GM10248 (cell line): ENCODE measurements around the gene TLCD4.

ENCODE experiments used
- CTCF ChIA-PET: fragments of 300-600 bp; sonication (Branson Sonifier 250); formaldehyde crosslinking; extraction: SDS; loops from one replicate; lab custom pipeline; 2021; ENCODE audit warnings: antibody characterized with exemption; lab: Yijun Ruan, JAX
- POLR2A ChIA-PET: fragments of 350-650 bp; sonication (Branson Sonifier 250); formaldehyde crosslinking; extraction: SDS; loops from one replicate; lab custom pipeline; 2020; ENCODE audit warnings: antibody characterized with exemption; lab: Yijun Ruan, JAX
- DNase-seq: peaks from one replicate; pipeline ENCODE4 v3.0.0; 2012; ENCODE audit errors: extremely low spot score
- TF ChIP-seq, protein P1 (sequence below): IDR thresholded peaks from 2 replicates; pipeline ENCODE4 v1.5.1; 2012; ENCODE audit warnings: mild to moderate bottlenecking, low read depth; ENCODE audit errors: extremely low read depth, missing control alignments, control extremely low read depth

Gene TLCD4

DNA sequence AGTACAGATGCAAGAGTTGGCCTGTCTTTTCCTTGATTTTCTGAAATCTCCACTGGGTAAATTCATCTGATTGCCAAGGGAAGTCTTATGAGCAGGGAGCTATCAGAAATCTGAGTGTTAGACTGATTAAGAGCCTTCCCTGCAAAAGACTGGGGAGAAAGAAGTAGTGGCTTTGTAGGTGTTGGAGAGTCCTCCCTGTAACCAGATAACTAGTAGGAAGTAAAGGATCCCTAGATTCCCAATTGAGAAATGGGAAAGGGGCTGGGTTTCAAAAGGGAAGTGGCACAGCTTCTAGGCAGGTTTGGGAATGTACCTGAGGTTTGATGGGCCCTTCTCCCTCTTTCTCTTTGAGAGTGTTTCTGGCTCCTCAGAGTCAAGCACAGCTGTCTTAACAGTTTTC is 2.1 kb downstream of the TLCD4 start:
- TF ChIP-seq, protein P1, sequence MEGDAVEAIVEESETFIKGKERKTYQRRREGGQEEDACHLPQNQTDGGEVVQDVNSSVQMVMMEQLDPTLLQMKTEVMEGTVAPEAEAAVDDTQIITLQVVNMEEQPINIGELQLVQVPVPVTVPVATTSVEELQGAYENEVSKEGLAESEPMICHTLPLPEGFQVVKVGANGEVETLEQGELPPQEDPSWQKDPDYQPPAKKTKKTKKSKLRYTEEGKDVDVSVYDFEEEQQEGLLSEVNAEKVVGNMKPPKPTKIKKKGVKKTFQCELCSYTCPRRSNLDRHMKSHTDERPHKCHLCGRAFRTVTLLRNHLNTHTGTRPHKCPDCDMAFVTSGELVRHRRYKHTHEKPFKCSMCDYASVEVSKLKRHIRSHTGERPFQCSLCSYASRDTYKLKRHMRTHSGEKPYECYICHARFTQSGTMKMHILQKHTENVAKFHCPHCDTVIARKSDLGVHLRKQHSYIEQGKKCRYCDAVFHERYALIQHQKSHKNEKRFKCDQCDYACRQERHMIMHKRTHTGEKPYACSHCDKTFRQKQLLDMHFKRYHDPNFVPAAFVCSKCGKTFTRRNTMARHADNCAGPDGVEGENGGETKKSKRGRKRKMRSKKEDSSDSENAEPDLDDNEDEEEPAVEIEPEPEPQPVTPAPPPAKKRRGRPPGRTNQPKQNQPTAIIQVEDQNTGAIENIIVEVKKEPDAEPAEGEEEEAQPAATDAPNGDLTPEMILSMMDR = no peak
- POLR2A ChIA-PET = no interaction called here
- CTCF ChIA-PET = interaction anchor here (1.0 to 2.7 kb wide), 3 partner anchors 13 to 262 kb away, joined by 3 to 7 read pairs (median 5); partner anchors contain the start of gene RWDD3
- no peak for DNase-seq

DNA sequence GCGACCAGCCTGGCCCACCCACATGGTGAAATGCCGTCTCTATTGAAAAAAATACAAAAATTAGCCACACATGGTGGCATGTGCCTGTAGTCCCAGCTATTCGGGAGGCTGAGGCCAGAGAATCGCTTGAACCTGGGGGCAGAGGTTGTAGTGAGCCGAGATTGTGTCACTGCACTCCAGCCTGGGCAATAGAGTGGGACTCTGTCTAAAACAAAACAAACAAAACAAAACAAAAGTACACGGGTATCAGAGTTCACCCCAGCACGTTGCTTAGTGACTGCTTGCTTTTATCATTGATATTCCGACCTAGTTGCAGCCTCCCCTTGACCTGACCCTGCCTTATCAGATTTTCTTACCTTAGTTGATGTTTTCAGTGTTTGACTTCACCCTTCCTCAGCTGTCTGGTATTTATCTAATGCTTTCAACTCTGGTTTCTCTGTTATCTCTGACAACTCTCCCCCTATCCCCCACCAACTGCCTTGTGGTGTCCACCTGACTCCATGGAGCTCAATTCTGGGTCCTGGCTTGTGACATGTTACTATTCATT is 5.1 kb downstream of the TLCD4 start:
- ChIA-PET POLR2A (no interaction called here), CTCF (no interaction called here)
- TF ChIP-seq, protein P1 = no peak
- no peak for DNase-seq

DNA sequence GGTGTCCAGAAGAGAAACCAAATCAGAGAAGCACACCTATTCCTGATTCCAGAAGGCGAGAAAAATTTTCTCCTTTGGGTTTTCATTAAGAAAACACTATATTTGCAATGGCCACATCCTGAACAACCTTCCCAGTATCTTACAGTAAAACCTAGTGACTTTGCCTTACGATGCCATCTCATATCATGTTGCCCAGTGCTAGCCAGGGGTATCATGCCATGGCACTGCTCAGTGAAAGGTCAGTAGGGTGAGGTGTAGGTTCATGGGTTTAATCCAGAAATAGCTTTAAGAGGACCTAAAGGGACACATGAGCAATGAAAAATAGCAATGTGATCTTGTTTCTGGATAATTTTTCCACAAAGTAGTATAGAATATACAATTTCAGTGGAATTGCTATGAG is 7.2 kb downstream of the TLCD4 start:
- TF ChIP-seq, protein P1 = no peak
- no peak for DNase-seq
- POLR2A ChIA-PET = no interaction called here
- CTCF ChIA-PET = interaction anchor here (1.1 to 1.8 kb wide), 3 partner anchors 9 to 21 kb away, joined by 3 to 6 read pairs (median 4); no protein-coding TSS in a partner anchor

DNA sequence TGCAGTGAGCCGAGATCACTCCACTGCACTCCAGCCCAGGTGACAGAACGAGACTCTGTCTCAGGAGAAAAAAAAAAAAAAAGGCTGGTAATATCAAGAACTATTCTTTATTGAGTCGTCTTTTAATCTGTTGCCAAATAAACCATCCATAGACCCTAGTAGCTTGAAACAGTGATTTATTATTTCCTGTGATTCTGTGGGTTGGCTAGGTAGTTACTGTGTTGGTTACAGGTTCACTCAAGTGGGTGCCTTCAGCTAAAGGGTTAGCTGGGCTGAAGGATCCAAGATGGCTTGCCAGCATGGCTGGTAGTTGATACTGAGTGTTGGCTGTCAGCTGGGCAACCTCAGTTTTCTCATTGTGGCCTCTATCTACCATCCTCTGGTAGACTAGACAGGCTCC is 9.2 kb downstream of the TLCD4 start:
- DNase-seq = no peak
- TF ChIP-seq, protein P1 = no peak
- ChIA-PET POLR2A (no interaction called here), CTCF (no interaction called here)

DNA sequence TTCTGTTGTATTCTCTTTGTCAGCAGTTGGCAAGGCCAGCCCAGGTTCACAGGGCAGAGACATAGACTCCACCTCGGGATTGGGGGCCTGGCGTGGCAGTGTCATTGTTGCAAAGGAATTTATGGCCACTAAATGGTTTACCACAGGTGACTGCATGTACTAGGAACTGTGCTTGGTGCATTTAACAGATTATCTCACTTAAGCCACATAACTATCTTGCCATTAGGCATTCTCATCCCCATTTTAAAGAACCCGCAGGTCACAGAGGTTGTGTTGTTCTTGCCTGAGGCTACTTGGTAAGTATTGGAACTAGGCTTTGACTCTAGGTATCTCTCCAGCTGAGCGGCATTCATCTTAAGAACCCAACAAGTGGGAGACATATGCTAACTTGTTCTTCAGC is 9.7 kb downstream of the TLCD4 start:
- TF ChIP-seq, protein P1 = no peak
- ChIA-PET CTCF (no interaction called here), POLR2A (no interaction called here)
- DNase-seq = no peak

DNA sequence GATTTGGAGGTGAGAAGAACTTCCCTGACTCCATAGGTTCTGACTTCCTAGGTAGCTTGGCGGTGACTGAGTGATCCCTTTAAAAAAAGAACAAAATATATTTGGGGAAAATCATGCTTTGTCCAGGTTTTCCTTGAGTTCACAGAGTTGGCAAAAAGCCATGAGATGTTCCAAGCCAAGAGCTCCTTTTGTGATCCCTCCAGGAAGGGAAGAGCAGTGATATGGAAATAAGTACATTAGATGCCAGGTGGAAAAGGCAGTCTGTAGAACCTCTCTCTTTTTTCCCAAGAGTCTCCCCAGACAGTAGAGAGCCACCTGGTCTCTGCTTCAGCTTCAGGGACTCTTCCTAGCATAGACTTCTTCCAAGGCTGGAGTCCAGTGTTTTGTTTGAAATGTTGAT is 10.2 kb downstream of the TLCD4 start:
- TF ChIP-seq, protein P1 = no peak
- POLR2A ChIA-PET = no interaction called here
- CTCF ChIA-PET = interaction anchor here (1.0 kb wide), 1 partner anchor 42 kb away, joined by 3 read pairs; no protein-coding TSS in a partner anchor
- no peak for DNase-seq
